Activated CD8-positive, alpha-beta memory T cell treated with anti-CD3 and anti-CD28 coated beads, Interleukin-2, amount 50 U/mL, for 4 hours (primary cell): ENCODE measurements around the gene CRAT.

Source experiments
- DNase-seq: peaks from one replicate; pipeline ENCODE4 v3.0.0-alpha.2; 2020

Gene CRAT

GRCh38 chr9:129058965-129059795 lies 51.4 kb downstream of the CRAT start:
- DNase-seq: no peak

DNA sequence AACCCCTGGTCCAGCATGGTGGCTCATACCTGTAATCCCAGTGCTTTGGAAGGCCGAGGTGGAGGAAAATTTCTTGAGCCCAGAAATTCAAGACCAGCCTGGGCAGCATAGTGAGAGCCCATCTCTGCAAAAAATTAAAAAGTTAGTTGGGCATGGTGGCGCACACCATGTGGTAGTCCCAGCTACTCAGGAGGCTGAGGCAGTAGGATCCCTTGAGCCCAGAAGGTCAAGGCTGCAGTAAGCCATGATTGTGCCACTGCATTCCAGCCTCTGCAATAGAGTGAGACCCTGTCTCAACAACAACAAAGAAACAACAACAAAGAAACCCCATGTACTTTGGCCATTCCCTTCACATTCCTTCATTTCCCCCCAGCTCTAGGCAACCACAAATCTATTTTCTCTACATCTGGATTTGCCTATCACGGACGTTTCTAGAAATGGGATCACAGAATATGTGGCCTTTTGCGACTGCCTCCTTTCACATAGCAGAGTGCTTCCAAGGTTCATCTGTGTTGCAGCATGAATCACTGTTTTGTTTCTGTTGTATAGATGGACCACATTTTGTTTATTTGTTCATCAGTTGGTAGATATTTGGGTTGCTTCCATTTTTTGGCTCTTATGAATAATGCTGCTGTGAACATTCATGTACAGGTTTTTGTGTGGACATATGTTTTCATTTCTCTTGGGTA lies 56.3 kb downstream of the CRAT start:
- no peak for DNase-seq

GRCh38 chr9:129053020-129053419 lies 57.6 kb downstream of the CRAT start:
- DNase-seq: no peak

DNA sequence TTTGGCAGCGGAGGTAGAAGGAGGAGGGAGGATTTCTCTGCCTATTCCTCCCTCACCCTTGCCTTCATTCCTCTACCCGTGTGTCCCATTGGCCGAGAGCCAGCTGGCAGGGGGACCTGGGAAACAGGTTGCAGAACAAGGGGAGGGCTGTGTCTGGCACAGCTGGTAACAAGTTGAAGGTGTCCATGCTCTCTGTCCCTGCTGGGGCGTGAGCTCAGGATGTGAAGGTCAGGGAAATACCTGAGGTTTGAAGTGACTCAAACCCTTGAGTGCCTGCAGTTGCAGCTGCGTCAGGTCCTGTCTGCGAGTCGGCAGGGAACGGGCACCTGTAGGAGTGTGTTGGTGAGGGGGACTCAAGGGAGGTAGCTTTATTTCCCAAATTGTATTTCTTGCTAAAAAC lies 58.0 kb downstream of the CRAT start:
- no peak for DNase-seq
